Esophagus squamous epithelium (tissue), 4 donors: Measurements from ENCODE around the gene SLC11A1.

Source experiments
- POLR2A ChIP-seq, 4 donors: fragments of 450-650 bp; IDR thresholded peaks; one replicate each; pipeline ENCODE4 v1.6.1; 2017; ENCODE audit warnings: antibody characterized with exemption in 4 of 4, mild to moderate bottlenecking in 4 of 4, moderate library complexity in 3 of 4
- TF ChIP-seq, protein P1 (sequence below), 6 experiments: fragments of 450-650 bp in 4 of 6; fragments of 200-600 bp in 2 of 6; sonication (generic) in 2 of 6; IDR thresholded peaks; one replicate each; pipeline ENCODE4 v1.5.1; 2016 to 2019; ENCODE audit warnings: antibody characterized with exemption in 6 of 6, mild to moderate bottlenecking in 4 of 6, moderate library complexity in 4 of 6

- TF ChIP-seq, protein P1, sequence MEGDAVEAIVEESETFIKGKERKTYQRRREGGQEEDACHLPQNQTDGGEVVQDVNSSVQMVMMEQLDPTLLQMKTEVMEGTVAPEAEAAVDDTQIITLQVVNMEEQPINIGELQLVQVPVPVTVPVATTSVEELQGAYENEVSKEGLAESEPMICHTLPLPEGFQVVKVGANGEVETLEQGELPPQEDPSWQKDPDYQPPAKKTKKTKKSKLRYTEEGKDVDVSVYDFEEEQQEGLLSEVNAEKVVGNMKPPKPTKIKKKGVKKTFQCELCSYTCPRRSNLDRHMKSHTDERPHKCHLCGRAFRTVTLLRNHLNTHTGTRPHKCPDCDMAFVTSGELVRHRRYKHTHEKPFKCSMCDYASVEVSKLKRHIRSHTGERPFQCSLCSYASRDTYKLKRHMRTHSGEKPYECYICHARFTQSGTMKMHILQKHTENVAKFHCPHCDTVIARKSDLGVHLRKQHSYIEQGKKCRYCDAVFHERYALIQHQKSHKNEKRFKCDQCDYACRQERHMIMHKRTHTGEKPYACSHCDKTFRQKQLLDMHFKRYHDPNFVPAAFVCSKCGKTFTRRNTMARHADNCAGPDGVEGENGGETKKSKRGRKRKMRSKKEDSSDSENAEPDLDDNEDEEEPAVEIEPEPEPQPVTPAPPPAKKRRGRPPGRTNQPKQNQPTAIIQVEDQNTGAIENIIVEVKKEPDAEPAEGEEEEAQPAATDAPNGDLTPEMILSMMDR (IDR thresholded peaks at IDR 0.05), result no peak
- TF ChIP-seq POLR2A (IDR thresholded peaks at IDR 0.05), result no peak
Measured at GRCh38 chr2:218392459-218392858, 10.4 kb downstream of the SLC11A1 start.
